ENCODE results near the gene IGDCC3. TPM values are rescaled to one million over a fixed set of nuclear protein-coding genes. Genes with fewer than 3 reads are reported as not detected.
A peak's percentile ranks its signal among the peaks of the same experiment; 100 is the strongest.

IGDCC3 gene
- total RNA-seq, 2 experiments from 2014 or later: not detected

DNA sequence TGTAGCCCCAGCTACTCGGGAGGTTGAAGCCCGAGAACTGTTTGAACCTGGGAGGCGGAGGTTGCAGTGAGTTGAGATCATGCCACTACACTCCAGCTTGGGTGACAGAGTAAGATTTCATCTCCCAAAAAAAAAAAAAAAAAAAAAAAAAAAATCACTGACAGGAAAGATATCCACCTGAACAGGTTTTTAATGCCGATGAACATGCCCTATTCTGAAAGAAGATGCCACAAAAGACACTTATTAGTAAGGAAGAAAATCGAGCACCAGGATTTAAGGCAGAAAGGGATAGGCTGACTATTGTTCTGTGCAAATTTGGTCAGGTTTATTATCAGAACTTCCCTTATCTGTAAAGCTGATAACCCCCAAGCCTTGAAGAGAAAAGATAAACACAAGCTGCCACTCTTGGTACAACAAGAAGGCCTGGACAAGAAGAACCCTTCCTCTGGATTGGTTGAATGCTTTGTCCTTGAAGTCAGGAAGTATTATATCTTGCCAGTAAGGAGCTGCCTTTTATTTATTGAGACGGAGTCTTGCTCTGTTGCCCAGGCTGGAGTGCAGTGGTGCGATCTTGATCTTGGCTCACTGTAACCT is 88.4 kb downstream of the IGDCC3 start:
- POLR2A ChIA-PET: interaction anchor here (3.3 kb wide), 1 partner anchor 16 kb away, joined by 24 read pairs; the partner anchor contains the start of gene RNU5B-1

DNA sequence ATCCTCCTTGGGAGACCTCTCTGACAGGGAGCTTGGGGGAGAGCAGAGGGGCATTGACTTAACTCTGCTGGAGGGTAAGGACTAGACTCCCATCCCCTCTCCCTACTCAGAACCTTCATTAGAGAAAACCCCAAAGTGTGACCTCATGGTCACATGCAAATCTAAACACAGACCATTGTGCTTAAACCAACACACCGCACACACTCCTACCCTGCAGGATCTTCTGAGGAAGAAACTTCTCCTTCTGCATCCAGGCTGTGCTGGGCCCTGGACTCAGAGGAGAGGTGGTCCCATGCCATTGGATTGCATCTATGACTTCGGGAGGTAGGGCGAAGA is 90.3 kb downstream of the IGDCC3 start:
- CTCF ChIA-PET: interaction anchor here (0.6 to 2.9 kb wide), 10 partner anchors 8 to 186 kb away, joined by 3 to 29 read pairs (median 6); partner anchors contain the start of genes CLPX, PDCD7, RNU5A-1 and RNU5B-1
- Mint-ChIP-seq H3K4me1 (peaks cover 35% of the 10 kb centered on the region), H3K27ac (peak overlapping the region; percentile 78), H3K27me3 (no peaks in the 10 kb centered on the region), H3K36me3 (ENCODE audit: low read depth) (peaks cover 16% of the 10 kb centered on the region), H3K4me3 (peak overlapping the region; percentile 81), H3K9me3 (no peaks in the 10 kb centered on the region)
- POLR2A ChIA-PET: interaction anchor here (0.8 to 5.3 kb wide), 10 partner anchors 9 to 393 kb away, joined by 3 to 166 read pairs (median 9); partner anchors contain the start of genes CLPX, PDCD7, RNU5A-1 and RNU5B-1
- DNase-seq: no peak

More for the DNA sequence above, 88.4 kb downstream of the IGDCC3 start:
- H3K4me3 Mint-ChIP-seq: no peak overlapping the region
- no peak for DNase-seq
- H3K27ac Mint-ChIP-seq: no peak overlapping the region
- H3K4me1 Mint-ChIP-seq: peaks cover 39% of the 10 kb centered on the region
- CTCF ChIA-PET: interaction anchor here (0.7 kb wide), 1 partner anchor 312 kb away, joined by 3 read pairs; no protein-coding TSS in a partner anchor
- H3K9me3 Mint-ChIP-seq: no peaks in the 10 kb centered on the region
- peaks cover 3% of the 10 kb centered on the region for H3K36me3 Mint-ChIP-seq (ENCODE audit: low read depth)
- H3K27me3 Mint-ChIP-seq: no peaks in the 10 kb centered on the region

DNA sequence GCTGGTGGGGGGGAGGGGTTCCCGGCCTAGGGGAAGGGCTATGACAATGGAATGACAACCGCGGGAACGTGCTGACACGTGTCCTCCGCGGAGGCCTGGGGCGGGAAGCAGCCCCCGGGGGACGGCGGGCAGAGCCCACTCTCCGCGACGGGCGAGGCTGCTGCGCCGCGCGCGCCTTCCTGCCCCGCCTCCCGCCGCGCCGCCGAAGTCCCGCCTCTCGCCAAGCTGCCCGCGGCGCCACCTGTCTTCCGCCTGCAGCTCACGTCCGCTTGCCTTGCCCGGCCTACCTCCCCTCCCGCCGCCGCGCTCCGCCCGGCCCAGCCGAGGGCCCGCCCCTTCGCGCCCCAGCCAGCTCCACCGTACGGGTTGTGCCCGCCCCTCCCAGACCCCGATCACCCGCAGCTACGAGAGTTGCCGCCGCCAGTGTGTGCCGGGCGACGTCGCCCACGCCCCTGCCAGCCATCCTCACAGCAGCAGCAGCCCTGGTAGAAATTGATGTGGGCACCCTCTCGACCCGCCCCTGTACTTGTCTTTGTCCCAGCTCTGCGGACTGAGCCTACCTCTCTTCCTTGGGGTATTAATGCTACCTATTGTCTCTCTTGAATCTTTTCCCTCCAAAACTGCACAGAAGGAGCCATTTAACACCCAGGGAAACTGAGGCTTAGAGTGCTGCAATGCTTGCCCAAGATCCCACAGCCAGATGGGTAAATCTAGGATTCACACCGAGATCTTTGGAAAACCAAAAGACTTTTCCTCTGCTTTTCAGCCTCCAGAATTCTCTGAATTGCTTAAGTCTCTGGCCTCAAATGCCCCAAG is 90.9 kb downstream of the IGDCC3 start, which contains the start of gene PARP16:
PARP16 (minus strand) TSS at position 180 of the 816 bp plus-strand sequence. CDS start 457 bp downstream, outside the sequence.
- ChIA-PET CTCF (interaction anchor here (0.5 to 2.9 kb wide), 16 partner anchors 8 to 1739 kb away, joined by 3 to 29 read pairs (median 6); partner anchors contain the start of genes CLPX, PDCD7, RNU5A-1 and RNU5B-1), POLR2A (interaction anchor here (0.9 to 5.3 kb wide), 16 partner anchors 9 to 461 kb away, joined by 3 to 166 read pairs (median 8); partner anchors contain the start of genes CLPX, PDCD7, PIF1 and RNU5A-1)
- Mint-ChIP-seq H3K4me1 (peaks cover 35% of the 10 kb centered on the region), H3K4me3 (peak within 1 kb of the TSS; percentile 81), H3K27ac (peak within 1 kb of the TSS; percentile 78), H3K27me3 (no peaks in the 10 kb centered on the region), H3K9me3 (no peaks in the 10 kb centered on the region), H3K36me3 (ENCODE audit: low read depth) (peaks cover 19% of the 10 kb centered on the region)
- DNase-seq: peak; percentile 94

DNA sequence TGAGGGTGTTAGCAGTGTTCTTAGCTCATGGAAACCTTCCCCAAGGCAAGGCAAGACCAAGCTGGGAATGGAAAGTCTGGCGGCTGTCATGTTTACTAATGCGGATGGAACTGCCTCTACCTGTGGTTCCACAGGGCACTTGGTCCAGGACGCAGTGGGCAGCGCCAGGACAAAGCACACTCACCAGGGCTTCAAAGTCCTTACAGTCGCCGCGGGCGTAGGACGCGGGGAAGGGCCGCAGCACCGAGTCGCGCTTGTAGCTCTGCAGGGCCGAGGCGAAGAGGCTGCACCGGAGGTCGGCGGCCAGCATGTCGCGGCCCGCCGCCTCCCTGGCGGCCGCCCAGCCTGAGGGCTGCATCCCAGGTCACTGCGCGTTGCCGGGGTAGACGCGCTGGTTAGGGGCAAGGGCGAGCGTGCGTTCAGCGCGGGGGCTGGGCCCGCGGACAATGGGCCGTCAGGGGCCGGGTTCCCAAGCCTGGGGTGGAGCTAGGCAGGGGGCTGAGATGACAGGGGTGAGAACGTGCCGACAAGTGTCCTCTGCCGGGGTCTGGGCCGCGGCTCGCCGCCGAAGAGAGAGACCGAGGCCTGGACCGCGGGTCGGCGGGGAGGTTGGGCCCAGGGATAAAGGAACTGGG is 91.6 kb downstream of the IGDCC3 start:
- CTCF ChIA-PET: interaction anchor here (0.6 to 2.9 kb wide), 17 partner anchors 9 to 294 kb away, joined by 3 to 29 read pairs (median 6); partner anchors contain the start of genes CLPX, PDCD7, RNU5A-1 and RNU5B-1
- Mint-ChIP-seq H3K9me3 (no peaks in the 10 kb centered on the region), H3K27ac (peak overlapping the region; percentile 78), H3K27me3 (no peaks in the 10 kb centered on the region), H3K4me1 (peaks cover 35% of the 10 kb centered on the region), H3K4me3 (peak overlapping the region; percentile 81), H3K36me3 (ENCODE audit: low read depth) (peaks cover 19% of the 10 kb centered on the region)
- POLR2A ChIA-PET: interaction anchor here (0.8 to 5.3 kb wide), 16 partner anchors 8 to 460 kb away, joined by 3 to 166 read pairs (median 8); partner anchors contain the start of genes CLPX, PDCD7, PIF1 and RNU5A-1
- DNase-seq: peak; percentile 35

DNA sequence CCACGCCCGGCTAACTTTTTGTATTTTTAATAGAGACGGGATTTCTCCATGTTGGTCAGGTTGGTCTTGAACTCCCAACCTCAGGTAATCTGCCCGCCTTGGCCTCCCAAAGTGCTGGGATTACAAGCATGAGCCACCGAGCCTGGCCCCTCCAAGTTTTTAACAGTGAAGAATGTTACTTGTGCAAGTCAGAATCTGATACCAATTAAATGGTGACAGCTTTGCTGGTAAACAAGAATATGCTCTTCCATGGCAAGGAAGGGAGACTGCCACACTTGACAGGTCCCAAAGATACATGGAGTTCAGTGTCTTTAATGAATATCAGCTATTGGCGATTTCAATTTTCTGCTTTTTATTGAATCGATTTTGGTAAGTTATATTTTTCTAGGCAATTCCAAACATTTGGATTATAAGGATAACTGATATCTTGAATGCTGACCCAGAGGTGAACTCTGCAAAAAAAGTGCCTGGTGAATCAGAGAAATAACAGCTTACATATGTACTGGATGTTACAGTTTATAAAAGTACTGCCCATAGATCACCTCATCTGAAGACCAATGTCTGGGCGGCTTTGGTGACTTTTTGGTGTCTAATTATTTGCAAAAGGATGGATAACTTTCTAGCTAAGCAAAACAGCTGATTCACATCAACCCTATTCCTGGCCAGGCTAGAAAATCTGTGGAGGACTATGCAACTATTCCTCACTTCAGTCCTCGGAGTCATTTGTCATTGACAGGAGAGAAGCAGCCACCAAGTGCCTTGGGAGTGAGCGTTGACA is 92.3 kb downstream of the IGDCC3 start:
- H3K36me3 Mint-ChIP-seq (ENCODE audit: low read depth): peaks cover 19% of the 10 kb centered on the region
- H3K4me3 Mint-ChIP-seq: peak overlapping the region; percentile 81
- ChIA-PET CTCF (interaction anchor here (0.6 to 2.9 kb wide), 14 partner anchors 8 to 599 kb away, joined by 3 to 29 read pairs (median 3); partner anchors contain the start of gene RNU5B-1), POLR2A (interaction anchor here (0.8 to 5.3 kb wide), 14 partner anchors 7 to 460 kb away, joined by 3 to 166 read pairs (median 9); partner anchors contain the start of genes CLPX, PDCD7, PIF1 and RNU5A-1)
- peaks cover 35% of the 10 kb centered on the region for H3K4me1 Mint-ChIP-seq
- no peaks in the 10 kb centered on the region for H3K9me3 Mint-ChIP-seq
- no peaks in the 10 kb centered on the region for H3K27me3 Mint-ChIP-seq
- peak overlapping the region; percentile 78 for H3K27ac Mint-ChIP-seq
- DNase-seq: no peak

DNA sequence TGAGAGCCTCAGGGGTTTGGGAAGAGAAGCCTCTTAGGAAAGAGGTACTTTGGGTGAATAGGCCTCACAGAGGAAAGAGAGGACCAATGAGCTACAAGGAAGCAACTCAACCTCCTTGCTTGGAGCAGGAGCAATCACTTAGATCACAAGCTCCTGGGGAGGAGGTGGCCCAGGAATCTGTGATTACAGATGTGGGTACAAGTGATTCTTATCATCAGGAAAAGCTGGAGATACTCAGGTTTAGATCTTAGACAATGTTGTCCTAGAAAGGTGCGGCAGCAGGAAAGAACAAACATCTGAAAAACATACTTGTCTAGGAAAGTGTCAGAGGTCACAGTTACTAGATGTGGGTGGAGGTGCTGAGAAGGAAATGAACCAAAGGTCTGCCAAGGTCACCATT is 99.3 kb downstream of the IGDCC3 start:
- Mint-ChIP-seq H3K4me1 (peaks cover 20% of the 10 kb centered on the region), H3K27ac (no peak overlapping the region), H3K4me3 (no peak overlapping the region), H3K9me3 (no peaks in the 10 kb centered on the region), H3K36me3 (ENCODE audit: low read depth) (peaks cover 11% of the 10 kb centered on the region), H3K27me3 (no peaks in the 10 kb centered on the region)
- ChIA-PET CTCF (no interaction called here), POLR2A (interaction anchor here (0.8 to 1.3 kb wide), 3 partner anchors 8 to 27 kb away, joined by 3 to 9 read pairs (median 3); partner anchors contain the start of gene PARP16)
- no peak for DNase-seq

Other genes starting within 250 kb of the IGDCC3 start
- gene PDCD7, start 244.2 kb downstream of the IGDCC3 start, total RNA-seq: 10 to 100 TPM; 37.8 to 38.9 TPM
- gene CLPX, start 192.7 kb downstream of the IGDCC3 start, total RNA-seq: 10 to 100 TPM; 48.5 to 57.8 TPM
- gene CILP, start 166.5 kb downstream of the IGDCC3 start, total RNA-seq: not detected
- 10 to 100 TPM; 14.9 to 15.7 TPM for gene PARP16, start 91.1 kb downstream of the IGDCC3 start, total RNA-seq
- not detected for gene RNU5A-1, start 82.0 kb downstream of the IGDCC3 start, total RNA-seq
- 10 to 100 TPM in 1 of 2 experiments, not detected in 1; 12.9 TPM for gene RNU5B-1, start 73.3 kb downstream of the IGDCC3 start, total RNA-seq
- under 1 TPM; 0.05 to 0.08 TPM for gene IGDCC4, start 44.9 kb upstream of the IGDCC3 start, total RNA-seq
- 10 to 100 TPM; 38.2 to 42.7 TPM for gene DPP8, start 139.7 kb upstream of the IGDCC3 start, total RNA-seq
- 10 to 100 TPM; 26.8 to 29.2 TPM for gene HACD3, start 152.5 kb upstream of the IGDCC3 start, total RNA-seq
- gene INTS14, start 233.1 kb upstream of the IGDCC3 start, total RNA-seq: 10 to 100 TPM; 35.8 to 41.6 TPM
- gene SLC24A1, start 243.9 kb upstream of the IGDCC3 start, total RNA-seq: 1 to 10 TPM; 5.8 to 9.3 TPM